Fibroblast of pulmonary artery (primary cell): ENCODE measurements around the gene CIBAR2.

ENCODE experiments used
- DNase-seq: peaks from one replicate; pipeline ENCODE4 v3.0.0-alpha.2; 2010; ENCODE audit warnings: low read depth
- H3K4me3 ChIP-seq: replicated peaks from 2 replicates; pipeline ENCODE4 v1.5.1; 2011; ENCODE audit warnings: low read depth, mild to moderate bottlenecking, control low read depth, low read length, moderate library complexity
- CTCF ChIP-seq: IDR thresholded peaks from 2 replicates; pipeline ENCODE4 v1.5.1; 2011; ENCODE audit warnings: mild to moderate bottlenecking, control low read depth, low read length, inconsistent platforms; ENCODE audit errors: missing control alignments

CIBAR2 gene

GRCh38 chr16:85083051-85083639, 29.1 kb downstream of the CIBAR2 start:
- no peak for TF ChIP-seq CTCF
- no peak overlapping the region for H3K4me3 ChIP-seq
- DNase-seq, result no peak

- H3K4me3 ChIP-seq, result no peak overlapping the region
- TF ChIP-seq CTCF, result no peak
- no peak for DNase-seq
Observed at GRCh38 chr16:85082173-85083050, 29.9 kb downstream of the CIBAR2 start.

- TF ChIP-seq CTCF, result no peak
- no peak for DNase-seq
- no peak overlapping the region for H3K4me3 ChIP-seq
Observed at GRCh38 chr16:85081765-85082164, 30.5 kb downstream of the CIBAR2 start.

- no peak overlapping the region for H3K4me3 ChIP-seq
- TF ChIP-seq CTCF, result no peak
- no peak for DNase-seq
Observed at GRCh38 chr16:85081038-85081437, 31.2 kb downstream of the CIBAR2 start.

GRCh38 chr16:85079785-85080570, 32.3 kb downstream of the CIBAR2 start:
- no peak for TF ChIP-seq CTCF
- no peak for DNase-seq

GRCh38 chr16:85078952-85079351, 33.3 kb downstream of the CIBAR2 start:
- TF ChIP-seq CTCF, result no peak
- no peak overlapping the region for H3K4me3 ChIP-seq
- no peak for DNase-seq

More at GRCh38 chr16:85079785-85080570, 32.3 kb downstream of the CIBAR2 start:
- H3K4me3 ChIP-seq, result no peak overlapping the region
